Endothelial cell of umbilical vein (primary cell): ENCODE measurements around the gene SWI5. TPM values are rescaled to one million over a fixed set of nuclear protein-coding genes. Genes with fewer than 3 reads are reported as not detected.
A peak's percentile ranks its signal among the peaks of the same experiment; 100 is the strongest.

ENCODE experiments used
- BruUV-seq: library from RNA; stranded (reverse); fragments of 400-500 nt; replicated peaks from 2 replicates; lab custom pipeline; 2021; lab: Mats Ljungman, UMichigan
- CTCF ChIA-PET: fragments of 300-600, 350-600 bp; sonication (Branson Sonifier 250); formaldehyde crosslinking; loops from one replicate; lab custom pipeline; 2021; ENCODE audit warnings: antibody characterized with exemption, inconsistent platforms; lab: Charles Lee
- POLR2A ChIA-PET: fragments of 300-600, 350-600 bp; sonication (Branson Sonifier 250); formaldehyde crosslinking; loops from one replicate; lab custom pipeline; 2021; ENCODE audit warnings: antibody characterized with exemption, inconsistent platforms; lab: Charles Lee
- DNase-seq: peaks from one replicate; pipeline ENCODE4 v3.0.0-alpha.2; 2011; ENCODE audit warnings: low read depth, low spot score
- FAIRE-seq: peaks from 2 replicates; lab custom pipeline; 2011; peaks lifted over from hg19 to GRCh38; lab: Jason Lieb, UNC
- H2AFZ ChIP-seq: 2 replicates; pipeline ENCODE4 v1.6.0; 2012; ENCODE audit warnings: low read depth, low read length, control low read depth, inconsistent platforms
- H3K27ac ChIP-seq: 2 replicates; pipeline ENCODE4 v1.5.1; 2011; ENCODE audit warnings: low read depth, mild to moderate bottlenecking, control low read depth, low read length, moderate library complexity; ENCODE audit not compliant: insufficient read depth
- H3K27me3 ChIP-seq, 2 experiments: 2 replicates each; pipeline versions ENCODE4 v1.6.0 to v1.6.1; 2011; ENCODE audit warnings: low read length in 2 of 2, mixed read lengths in 1 of 2; ENCODE audit not compliant: control insufficient read depth in 2 of 2, insufficient read depth in 2 of 2
- H3K36me3 ChIP-seq, 2 experiments: 2 replicates in 1 of 2; 3 replicates in 1 of 2; pipeline ENCODE4 v1.5.1; 2011; ENCODE audit warnings: low read length in 2 of 2, mild to moderate bottlenecking in 1 of 2, moderate library complexity in 1 of 2; ENCODE audit not compliant: control insufficient read depth in 2 of 2, insufficient read depth in 2 of 2; ENCODE audit errors: extremely low read depth in 1 of 2
- H3K4me1 ChIP-seq: 3 replicates; pipeline ENCODE4 v1.5.1; 2011; ENCODE audit warnings: mild to moderate bottlenecking, low read length; ENCODE audit not compliant: control insufficient read depth, insufficient read depth; ENCODE audit errors: extremely low read depth
- H3K4me2 ChIP-seq: 2 replicates; pipeline ENCODE4 v1.6.1; 2011; ENCODE audit warnings: low read length, control low read depth, mixed read lengths; ENCODE audit not compliant: insufficient read depth
- H3K4me3 ChIP-seq, 3 experiments: fragments of 200-600 bp in 1 of 3; sonication (generic), shearing (Covaris generic) in 1 of 3; replicated peaks in 1 of 3; 2 replicates each; pipeline ENCODE4 v1.5.1; 2011 to 2016; ENCODE audit warnings: control low read depth in 3 of 3, low read length in 3 of 3, mild to moderate bottlenecking in 2 of 3, inconsistent platforms in 1 of 3, low read depth in 1 of 3, moderate library complexity in 1 of 3; ENCODE audit not compliant: insufficient read depth in 1 of 3
- H3K79me2 ChIP-seq: 2 replicates; pipeline ENCODE4 v1.6.0; 2012; ENCODE audit warnings: low read length, inconsistent platforms; ENCODE audit not compliant: control insufficient read depth, insufficient read depth
- H3K9ac ChIP-seq: replicated peaks from 2 replicates; pipeline ENCODE3; 2011; ENCODE audit warnings: low read length, control low read depth; ENCODE audit not compliant: insufficient read depth; ENCODE audit errors: extremely low read depth
- H3K9me1 ChIP-seq: replicated peaks from 3 replicates; pipeline ENCODE4 v1.6.0; 2011; ENCODE audit warnings: mild to moderate bottlenecking, low read length; ENCODE audit not compliant: control insufficient read depth, insufficient read depth; ENCODE audit errors: extremely low read depth
- H3K9me3 ChIP-seq: replicated peaks from 2 replicates; pipeline ENCODE4 v1.5.1; 2012; ENCODE audit warnings: low read length, inconsistent platforms; ENCODE audit not compliant: control insufficient read depth, insufficient read depth
- H4K20me1 ChIP-seq: replicated peaks from 2 replicates; pipeline ENCODE3; 2011; ENCODE audit warnings: mild to moderate bottlenecking, low read length; ENCODE audit not compliant: control insufficient read depth, insufficient read depth; ENCODE audit errors: extremely low read depth
- CTCF ChIP-seq, 2 donors: IDR thresholded peaks; 1 replicate in 1 of 2; 2 replicates in 1 of 2; pipeline ENCODE4 v1.5.1; 2011; ENCODE audit warnings: low read length in 2 of 2, mild to moderate bottlenecking in 2 of 2, moderate library complexity in 2 of 2, control low read depth in 1 of 2, inconsistent platforms in 1 of 2, low read depth in 1 of 2; ENCODE audit not compliant: insufficient read depth in 1 of 2; ENCODE audit errors: extremely low read depth in 1 of 2
- FOS ChIP-seq: IDR thresholded peaks from 2 replicates; pipeline ENCODE4 v1.6.1; 2011; ENCODE audit warnings: mild to moderate bottlenecking, low read length, moderate library complexity, borderline replicate concordance; ENCODE audit not compliant: insufficient read depth
- GATA2 ChIP-seq: IDR thresholded peaks from 2 replicates; pipeline ENCODE4 v1.7.0; 2011; ENCODE audit warnings: low read depth, mild to moderate bottlenecking, moderate library complexity, mixed read lengths, low read length; ENCODE audit not compliant: insufficient read length, insufficient read depth
- MAX ChIP-seq: IDR thresholded peaks from 2 replicates; pipeline ENCODE4 v1.6.1; 2011; ENCODE audit not compliant: insufficient read depth, insufficient read length
- MYC ChIP-seq: IDR thresholded peaks from one replicate; pipeline ENCODE4 v1.6.1; 2011; ENCODE audit warnings: mild to moderate bottlenecking, low read depth, low read length
- dilution Hi-C: fragments of 300-500 bp; cut with MboI; formaldehyde crosslinking; loops from one replicate; pipeline ENCODE4 v1.15.0; 2019; ENCODE audit warnings: low sequenced_read_pairs; ENCODE audit not compliant: extremely low pct_ligation_motif_present
- intact Hi-C: fragments of 100-400 bp; cut with micrococcal nuclease; formaldehyde crosslinking; loops from one replicate; pipeline ENCODE4 v1.10.0; 2022
- polyA plus RNA-seq, 4 experiments: library from polyadenylated mRNA; depleted of rRNA in 3 of 4; stranded (reverse) in 3 of 4; unstranded in 1 of 4; fragments of >200 nt; gene quantifications; 2 replicates each; pipeline versions ENCODE4 v1.2.1 to v1.2.3, GENCODE V29; 2011 to 2012; ENCODE audit warnings: missing spikeins in 1 of 4
- total RNA-seq: library from RNA; stranded (reverse); gene quantifications from 2 replicates; pipeline ENCODE4 v1.2.3, GENCODE V29; 2021

The SWI5 gene
- total and polyA plus RNA-seq, 2 donors (not counting 3 experiments of a cell fraction or from before 2014, with no cell fraction given): 21.2 to 58.0 TPM

GRCh38 chr9:128274245-128274644 lies 1.8 kb upstream of the SWI5 start:
- no peaks in the 10 kb centered on the region for H3K27me3 ChIP-seq
- no peaks in the 10 kb centered on the region for H3K9me1 ChIP-seq
- intact Hi-C loops (loop anchor here (2.0 kb wide), 1 partner anchor 49 kb away; the partner anchor contains the start of genes COQ4 and TRUB2), dilution Hi-C loops (no loop called here)
- H3K36me3 ChIP-seq: peaks cover 2 to 17% of the 10 kb centered on the region in 2 experiments
- H3K79me2 ChIP-seq: peaks cover 27% of the 10 kb centered on the region
- H3K4me2 ChIP-seq: peak overlapping the region; percentile 86
- no peaks in the 10 kb centered on the region for H3K9me3 ChIP-seq
- no peak for DNase-seq
- no peak overlapping the region for H3K4me3 ChIP-seq
- H2AFZ ChIP-seq: no peak overlapping the region
- H3K4me1 ChIP-seq: peaks cover 18% of the 10 kb centered on the region
- H3K27ac ChIP-seq: no peak overlapping the region
- POLR2A ChIA-PET: no interaction called here
- no peaks in the 10 kb centered on the region for H4K20me1 ChIP-seq
- TF ChIP-seq FOS (no peak), GATA2 (no peak), MAX (no peak), MYC (no peak), CTCF (IDR thresholded peaks at IDR 0.05; ENCODE audit: extremely low read depth in 1 of 2, insufficient read depth in 1 of 2, low read depth in 1 of 2, low read length in 2 of 2) (no peak)
- FAIRE-seq: peak; percentile 68
- H3K9ac ChIP-seq: no peak overlapping the region
- CTCF ChIA-PET: no interaction called here
- BruUV-seq: no TSS peak
